Trophoblast cell (in vitro differentiated cells and primary cell): ENCODE results near the gene LRP1.

Experiments used
- DNase-seq, 2 donors: peaks; one replicate each; pipeline ENCODE4 v3.0.0-alpha.2; 2016
- H2AFZ ChIP-seq: 2 replicates; pipeline ENCODE4 v1.6.1; 2013; ENCODE audit warnings: low read length, moderate library complexity, mild to moderate bottlenecking; ENCODE audit not compliant: insufficient read depth, poor library complexity
- H2AK5ac ChIP-seq: 2 replicates; pipeline ENCODE4 v1.6.1; 2013; ENCODE audit warnings: mild to moderate bottlenecking, low read length
- H2BK120ac ChIP-seq: 2 replicates; pipeline ENCODE4 v1.6.1; 2013; ENCODE audit warnings: low read length, mild to moderate bottlenecking, moderate library complexity; ENCODE audit not compliant: insufficient read depth, poor library complexity
- H2BK12ac ChIP-seq: 2 replicates; pipeline ENCODE4 v1.6.1; 2013; ENCODE audit warnings: mild to moderate bottlenecking, low read length, moderate library complexity
- H2BK5ac ChIP-seq: 2 replicates; pipeline ENCODE4 v1.6.1; 2013; ENCODE audit warnings: low read length, low read depth, moderate library complexity, mild to moderate bottlenecking; ENCODE audit not compliant: poor library complexity
- H3K14ac ChIP-seq: 2 replicates; pipeline ENCODE4 v1.6.1; 2013; ENCODE audit warnings: mild to moderate bottlenecking, low read length
- H3K18ac ChIP-seq: 2 replicates; pipeline ENCODE4 v1.6.1; 2013; ENCODE audit warnings: mild to moderate bottlenecking, low read length
- H3K23ac ChIP-seq: 2 replicates; pipeline ENCODE4 v1.6.1; 2013; ENCODE audit warnings: low read length
- H3K27ac ChIP-seq: 2 replicates; pipeline ENCODE4 v1.5.1; 2013; ENCODE audit warnings: low read depth, mild to moderate bottlenecking, inconsistent platforms, low read length, moderate library complexity
- H3K27me3 ChIP-seq: 2 replicates; pipeline ENCODE4 v1.6.1; 2013; ENCODE audit warnings: inconsistent platforms, mild to moderate bottlenecking, low read length, moderate library complexity; ENCODE audit not compliant: insufficient read depth
- H3K36me3 ChIP-seq, 2 experiments: 1 replicate in 1 of 2; 2 replicates in 1 of 2; pipeline ENCODE4 v1.6.1; 2013; ENCODE audit warnings: low read length in 2 of 2, mild to moderate bottlenecking in 2 of 2, moderate library complexity in 1 of 2; ENCODE audit not compliant: insufficient read depth in 2 of 2, control insufficient read depth in 1 of 2
- H3K4ac ChIP-seq: 2 replicates; pipeline ENCODE4 v1.6.1; 2013; ENCODE audit warnings: low read depth, mild to moderate bottlenecking, low read length, moderate library complexity
- H3K4me1 ChIP-seq, 2 experiments: 1 replicate in 1 of 2; 2 replicates in 1 of 2; pipeline ENCODE4 v1.6.1; 2013; ENCODE audit warnings: low read length in 2 of 2, mild to moderate bottlenecking in 2 of 2, moderate library complexity in 1 of 2; ENCODE audit not compliant: insufficient read depth in 2 of 2, control insufficient read depth in 1 of 2
- H3K4me2 ChIP-seq: 2 replicates; pipeline ENCODE4 v1.6.1; 2013; ENCODE audit warnings: inconsistent platforms, mild to moderate bottlenecking, low read length, moderate library complexity
- H3K4me3 ChIP-seq: 2 replicates; pipeline ENCODE4 v1.5.1; 2013; ENCODE audit warnings: mild to moderate bottlenecking, low read depth, low read length, inconsistent platforms
- H3K79me1 ChIP-seq: one replicate; pipeline ENCODE4 v1.6.1; 2013; ENCODE audit warnings: low read length
- H3K79me2 ChIP-seq: 2 replicates; pipeline ENCODE4 v1.6.1; 2013; ENCODE audit warnings: low read length, mild to moderate bottlenecking; ENCODE audit not compliant: control insufficient read depth, insufficient read depth, poor library complexity
- H3K9ac ChIP-seq: 2 replicates; pipeline ENCODE4 v1.6.1; 2013; ENCODE audit warnings: mild to moderate bottlenecking, low read length
- H3K9me3 ChIP-seq: 2 replicates; pipeline ENCODE4 v1.6.1; 2013; ENCODE audit warnings: low read depth, mild to moderate bottlenecking, control low read depth, inconsistent platforms, low read length; ENCODE audit not compliant: insufficient read depth
- H4K12ac ChIP-seq: 2 replicates; pipeline ENCODE4 v1.6.1; 2013; ENCODE audit warnings: low read depth, mild to moderate bottlenecking, low read length, moderate library complexity
- H4K8ac ChIP-seq: 2 replicates; pipeline ENCODE4 v1.6.1; 2013; ENCODE audit warnings: low read depth, mild to moderate bottlenecking, low read length, moderate library complexity
- H4K91ac ChIP-seq: one replicate; pipeline ENCODE4 v1.6.1; 2013; ENCODE audit warnings: low read depth, mild to moderate bottlenecking, low read length, moderate library complexity
- whole genome bisulfite sequencing: extraction: QIAGEN DNeasy Blood & Tissue Kit; methylation state at CpG from one replicate; pipeline ENCODE4 v1.1.7; 2013; ENCODE audit warnings: missing lambda C conversion rate; ENCODE audit not compliant: insufficient read length, insufficient coverage; ENCODE audit errors: extremely low coverage; 5-methylcytosine and 5-hydroxymethylcytosine counted together

Gene LRP1

GRCh38 chr12:57224973-57225679 is 96.8 kb downstream of the LRP1 start:
- Histone ChIP-seq H2AK5ac (no peak overlapping the region), H3K27me3 (peaks cover 67% of the 10 kb centered on the region), H4K91ac (no peak overlapping the region), H3K9me3 (peaks cover 13% of the 10 kb centered on the region), H3K36me3 (no peaks in the 10 kb centered on the region), H3K4me2 (peak overlapping the region; percentile 38), H3K4ac (no peak overlapping the region), H2AFZ (no peak overlapping the region), H3K27ac (no peak overlapping the region), H2BK120ac (no peak overlapping the region), H3K4me1 (peaks cover 8% of the 10 kb centered on the region in 2 experiments), H3K9ac (no peak overlapping the region), H3K18ac (no peak overlapping the region), H2BK12ac (no peak overlapping the region), H3K14ac (no peak overlapping the region), H3K23ac (no peak overlapping the region), H2BK5ac (no peak overlapping the region), H3K79me2 (peaks cover 6% of the 10 kb centered on the region), H3K4me3 (no peak overlapping the region), H4K12ac (no peak overlapping the region), H3K79me1 (peaks cover 6% of the 10 kb centered on the region), H4K8ac (no peak overlapping the region)
- WGBS = no CpG with 5 or more reads among the region's 61 CpGs
- DNase-seq = peak in 1 of 2 donors; percentile 54

GRCh38 chr12:57225680-57226210 is 97.5 kb downstream of the LRP1 start:
- Histone ChIP-seq H3K79me1 (peaks cover 11% of the 10 kb centered on the region), H3K4ac (no peak overlapping the region), H3K14ac (no peak overlapping the region), H3K79me2 (peaks cover 12% of the 10 kb centered on the region), H2AK5ac (no peak overlapping the region), H3K4me2 (no peak overlapping the region), H4K91ac (no peak overlapping the region), H3K18ac (no peak overlapping the region), H3K27ac (no peak overlapping the region), H4K8ac (no peak overlapping the region), H3K36me3 (peaks cover 0 to under 1% of the 10 kb centered on the region in 2 experiments), H3K27me3 (peaks cover 63% of the 10 kb centered on the region), H2BK12ac (no peak overlapping the region), H3K9me3 (peaks cover 13% of the 10 kb centered on the region), H2AFZ (no peak overlapping the region), H2BK120ac (no peak overlapping the region), H3K4me1 (peaks cover 14 to 15% of the 10 kb centered on the region in 2 experiments), H3K4me3 (no peak overlapping the region), H3K9ac (no peak overlapping the region), H3K23ac (no peak overlapping the region), H2BK5ac (no peak overlapping the region), H4K12ac (no peak overlapping the region)
- WGBS = no CpG with 5 or more reads among the region's 18 CpGs
- no peak for DNase-seq

DNA sequence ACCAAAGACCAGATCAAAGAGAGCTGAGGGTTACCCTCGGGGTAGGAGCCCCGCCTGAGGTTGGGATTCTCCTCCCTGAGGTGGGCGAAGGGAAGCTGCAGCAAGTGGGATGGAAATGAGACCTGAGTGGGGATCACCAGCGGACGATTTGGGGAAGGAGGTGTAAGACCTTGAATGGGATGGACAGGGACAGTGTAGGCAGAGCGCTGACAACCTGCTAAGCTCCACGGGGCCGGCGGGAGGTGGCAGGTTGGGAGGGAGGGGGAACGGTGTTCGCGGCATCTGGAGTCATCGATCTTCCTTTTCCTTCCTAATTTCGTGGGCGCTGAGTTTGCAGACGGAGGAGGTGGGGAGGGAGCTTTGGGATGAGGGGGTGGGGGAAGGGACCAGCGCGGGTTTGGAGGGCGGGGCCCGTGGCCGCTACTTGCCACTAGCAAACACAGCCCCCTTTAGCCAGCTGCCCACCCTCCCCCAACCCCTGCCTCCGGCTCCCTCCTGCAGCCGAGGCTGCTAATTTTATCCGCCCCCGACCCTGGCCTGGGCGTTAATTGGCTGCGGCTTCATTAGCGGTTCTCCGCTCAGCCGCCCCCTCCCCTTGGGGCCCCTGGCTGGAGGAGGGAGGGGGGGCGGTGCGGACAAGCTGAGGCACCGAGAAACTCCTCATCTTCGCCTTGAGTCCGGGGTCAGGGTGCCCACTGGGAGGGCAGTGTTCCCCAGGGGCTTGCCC is 98.5 kb downstream of the LRP1 start:
- H2BK5ac ChIP-seq = no peak overlapping the region
- H3K14ac ChIP-seq = no peak overlapping the region
- peak overlapping the region; percentile 18 for H3K4me2 ChIP-seq
- H3K4me1 ChIP-seq = peaks cover 15 to 16% of the 10 kb centered on the region in 2 experiments
- H4K12ac ChIP-seq = no peak overlapping the region
- H3K9ac ChIP-seq = no peak overlapping the region
- WGBS = no CpG with 5 or more reads among the region's 35 CpGs
- H3K79me2 ChIP-seq = peaks cover 12% of the 10 kb centered on the region
- no peak overlapping the region for H3K18ac ChIP-seq
- H4K91ac ChIP-seq = no peak overlapping the region
- DNase-seq = no peak
- H3K27me3 ChIP-seq = peaks cover 53% of the 10 kb centered on the region
- H2BK12ac ChIP-seq = no peak overlapping the region
- H3K27ac ChIP-seq = no peak overlapping the region
- H3K9me3 ChIP-seq = peaks cover 15% of the 10 kb centered on the region
- no peak overlapping the region for H2AK5ac ChIP-seq
- H2BK120ac ChIP-seq = no peak overlapping the region
- no peak overlapping the region for H4K8ac ChIP-seq
- H3K4ac ChIP-seq = no peak overlapping the region
- peaks cover 7 to 9% of the 10 kb centered on the region in 2 experiments for H3K36me3 ChIP-seq
- no peak overlapping the region for H3K4me3 ChIP-seq
- peaks cover 11% of the 10 kb centered on the region for H3K79me1 ChIP-seq
- H3K23ac ChIP-seq = no peak overlapping the region
- no peak overlapping the region for H2AFZ ChIP-seq

- no CpG with 5 or more reads among the region's 8 CpGs for WGBS
Measured at GRCh38 chr12:57227315-57228115, 99.2 kb downstream of the LRP1 start.

More at GRCh38 chr12:57227315-57228115, 99.2 kb downstream of the LRP1 start:
- Histone ChIP-seq H3K4ac (no peak overlapping the region), H3K23ac (no peak overlapping the region), H4K91ac (no peak overlapping the region), H3K27me3 (peaks cover 46% of the 10 kb centered on the region), H2BK120ac (no peak overlapping the region), H3K14ac (no peak overlapping the region), H2AFZ (no peak overlapping the region), H3K9me3 (peaks cover 15% of the 10 kb centered on the region), H2AK5ac (no peak overlapping the region), H3K4me3 (no peak overlapping the region), H3K9ac (no peak overlapping the region), H3K79me2 (peaks cover 12% of the 10 kb centered on the region), H2BK5ac (no peak overlapping the region), H4K8ac (no peak overlapping the region), H3K4me2 (peak overlapping the region; percentile 18), H3K4me1 (peaks cover 15 to 16% of the 10 kb centered on the region in 2 experiments), H3K27ac (no peak overlapping the region), H3K79me1 (peaks cover 11% of the 10 kb centered on the region), H2BK12ac (no peak overlapping the region), H3K36me3 (peaks cover 15 to 16% of the 10 kb centered on the region in 2 experiments), H3K18ac (no peak overlapping the region), H4K12ac (no peak overlapping the region)
- peak in 1 of 2 donors; percentile 53 for DNase-seq
